ENCODE results near the gene LSAMP.

- no peak for TF ChIP-seq CTCF (IDR thresholded peaks at IDR 0.05; ENCODE audit: borderline replicate concordance, extremely low read depth, low read length, poor library complexity, severe bottlenecking)
- no peak for TF ChIP-seq EZH2 (IDR thresholded peaks at IDR 0.05; ENCODE audit: borderline replicate concordance, low read depth, low read length, severe bottlenecking)
These were observed 259.2 kb downstream of the LSAMP start for GRCh38 chr3:116186049-116186448.

Data from DND-41 (cell line).